Neuronal stem cell (in vitro differentiated cells): ENCODE results near the gene FN3K.
"Not testable (repeated sequence)": the region's sequence is repeated elsewhere in the genome, so short reads cannot be mapped to it uniquely, and the experiment has no call there.

Experiments used
- DNase-seq: peaks from one replicate; pipeline ENCODE4 v3.0.0-alpha.2; 2013; ENCODE audit warnings: low spot score
- H2AFZ ChIP-seq: one replicate; pipeline ENCODE4 v1.6.1; 2013; ENCODE audit warnings: mild to moderate bottlenecking, low read length, inconsistent platforms
- H2AK5ac ChIP-seq: 2 replicates; pipeline ENCODE4 v1.6.1; 2013; ENCODE audit warnings: low read depth, mild to moderate bottlenecking, inconsistent platforms, low read length, moderate library complexity, mixed read lengths
- H2BK120ac ChIP-seq: 2 replicates; pipeline ENCODE4 v1.6.1; 2013; ENCODE audit warnings: low read depth, mild to moderate bottlenecking, inconsistent platforms, low read length, moderate library complexity, mixed read lengths
- H2BK12ac ChIP-seq: one replicate; pipeline ENCODE4 v1.6.1; 2013; ENCODE audit warnings: low read length, inconsistent platforms
- H2BK15ac ChIP-seq: 2 replicates; pipeline ENCODE4 v1.6.1; 2013; ENCODE audit warnings: mild to moderate bottlenecking, low read length, inconsistent platforms, mixed read lengths
- H2BK5ac ChIP-seq: one replicate; pipeline ENCODE4 v1.6.1; 2013; ENCODE audit warnings: inconsistent platforms, mild to moderate bottlenecking, low read length, moderate library complexity
- H3K14ac ChIP-seq: one replicate; pipeline ENCODE4 v1.6.1; 2013; ENCODE audit warnings: low read length, inconsistent platforms
- H3K18ac ChIP-seq: 2 replicates; pipeline ENCODE4 v1.6.1; 2013; ENCODE audit warnings: low read length, inconsistent platforms
- H3K23ac ChIP-seq: 2 replicates; pipeline ENCODE4 v1.6.1; 2013; ENCODE audit warnings: low read depth, mild to moderate bottlenecking, mixed read lengths, low read length, inconsistent platforms; ENCODE audit not compliant: poor library complexity
- H3K27ac ChIP-seq: replicated peaks from 3 replicates; pipeline ENCODE4 v1.5.1; 2013; ENCODE audit warnings: low read length, inconsistent platforms
- H3K27me3 ChIP-seq, 3 experiments: 2 replicates each; pipeline ENCODE4 v1.6.1; 2013; ENCODE audit warnings: low read length in 3 of 3, mild to moderate bottlenecking in 2 of 3, inconsistent platforms in 1 of 3, low read depth in 1 of 3, mixed read lengths in 1 of 3, moderate library complexity in 1 of 3; ENCODE audit not compliant: control insufficient read depth in 3 of 3, insufficient read depth in 3 of 3
- H3K36me3 ChIP-seq, 2 donors: replicated peaks in 1 of 2; 2 replicates each; pipeline ENCODE4 v1.6.1; 2013; ENCODE audit warnings: low read length in 2 of 2; ENCODE audit not compliant: control insufficient read depth in 2 of 2, insufficient read depth in 2 of 2
- H3K4ac ChIP-seq: 2 replicates; pipeline ENCODE4 v1.6.1; 2013; ENCODE audit warnings: inconsistent platforms, mild to moderate bottlenecking, low read length, moderate library complexity
- H3K4me1 ChIP-seq, 2 donors: 1 replicate in 1 of 2; 2 replicates in 1 of 2; pipeline ENCODE4 v1.6.1; 2013; ENCODE audit warnings: low read length in 2 of 2, low read depth in 1 of 2; ENCODE audit not compliant: control insufficient read depth in 2 of 2, insufficient read depth in 1 of 2
- H3K4me2 ChIP-seq: one replicate; pipeline ENCODE4 v1.6.1; 2013; ENCODE audit warnings: mild to moderate bottlenecking, low read length, inconsistent platforms; ENCODE audit not compliant: insufficient read depth, poor library complexity, severe bottlenecking
- H3K4me3 ChIP-seq, 2 donors: 2 replicates each; pipeline ENCODE4 v1.5.1; 2013; ENCODE audit warnings: low read length in 2 of 2, mild to moderate bottlenecking in 2 of 2, inconsistent platforms in 1 of 2, moderate library complexity in 1 of 2
- H3K79me1 ChIP-seq: one replicate; pipeline ENCODE4 v1.6.1; 2013; ENCODE audit warnings: low read depth, mild to moderate bottlenecking, inconsistent platforms, low read length, moderate library complexity
- H3K9ac ChIP-seq: one replicate; pipeline ENCODE4 v1.6.1; 2013; ENCODE audit warnings: mild to moderate bottlenecking, low read depth, low read length, inconsistent platforms; ENCODE audit not compliant: poor library complexity
- H3K9me3 ChIP-seq, 2 donors: replicated peaks in 1 of 2; 2 replicates each; pipeline versions ENCODE3 to v1.6.1; 2013; ENCODE audit warnings: low read length in 2 of 2, mild to moderate bottlenecking in 2 of 2, inconsistent platforms in 1 of 2, low read depth in 1 of 2, mixed read lengths in 1 of 2, moderate library complexity in 1 of 2; ENCODE audit not compliant: control insufficient read depth in 2 of 2, insufficient read depth in 1 of 2
- H4K8ac ChIP-seq: one replicate; pipeline ENCODE4 v1.6.1; 2013; ENCODE audit warnings: low read depth, mild to moderate bottlenecking, inconsistent platforms, low read length, moderate library complexity
- H4K91ac ChIP-seq: one replicate; pipeline ENCODE4 v1.6.1; 2013; ENCODE audit warnings: low read length, low read depth, mild to moderate bottlenecking, inconsistent platforms; ENCODE audit not compliant: poor library complexity
- WGBS, 2 donors: extraction: QIAGEN DNeasy Blood & Tissue Kit; methylation state at CpG; one replicate each; pipeline ENCODE4 v1.1.7; 2013; ENCODE audit warnings: missing lambda C conversion rate in 2 of 2, mixed read lengths in 1 of 2; ENCODE audit not compliant: insufficient read length in 2 of 2, insufficient replicate concordance in 1 of 2; ENCODE audit errors: extremely low coverage in 2 of 2; 5-methylcytosine and 5-hydroxymethylcytosine counted together

Gene FN3K

GRCh38 chr17:82740906-82741759 lies 5.7 kb downstream of the FN3K start:
- H3K9ac ChIP-seq = no peak overlapping the region
- peaks cover 31 to 54% of the 10 kb centered on the region in 2 donors for H3K36me3 ChIP-seq
- no peak overlapping the region for H2BK12ac ChIP-seq
- H3K4me2 ChIP-seq = no peak overlapping the region
- no peak overlapping the region for H4K8ac ChIP-seq
- no peak overlapping the region for H2BK5ac ChIP-seq
- H3K79me1 ChIP-seq = peaks cover 5% of the 10 kb centered on the region
- H3K23ac ChIP-seq = no peak overlapping the region
- no peak overlapping the region for H3K18ac ChIP-seq
- no peak for DNase-seq
- no peak overlapping the region for H3K4me3 ChIP-seq
- WGBS, 2 donors = no CpG with 5 or more reads among the region's 10 CpGs
- H3K27ac ChIP-seq = no peak overlapping the region
- no peak overlapping the region for H2BK120ac ChIP-seq
- no peak overlapping the region for H3K14ac ChIP-seq
- H3K27me3 ChIP-seq = no peaks in the 10 kb centered on the region
- H2AK5ac ChIP-seq = no peak overlapping the region
- no peak overlapping the region for H2AFZ ChIP-seq
- no peak overlapping the region for H2BK15ac ChIP-seq
- no peak overlapping the region for H4K91ac ChIP-seq
- H3K9me3 ChIP-seq = peaks cover 19 to 32% of the 10 kb centered on the region in 2 donors
- no peak overlapping the region for H3K4ac ChIP-seq
- H3K4me1 ChIP-seq = no peaks in the 10 kb centered on the region

GRCh38 chr17:82743344-82744219 lies 8.2 kb downstream of the FN3K start:
- peak overlapping the region; percentile 18 for H3K18ac ChIP-seq
- H2BK15ac ChIP-seq = no peak overlapping the region
- no peak overlapping the region for H3K4ac ChIP-seq
- no peak overlapping the region for H3K14ac ChIP-seq
- no peak overlapping the region for H4K91ac ChIP-seq
- H3K9me3 ChIP-seq = peaks cover 19 to 34% of the 10 kb centered on the region in 2 donors
- no peak overlapping the region for H4K8ac ChIP-seq
- no CpG with 5 or more reads among the region's 16 CpGs for WGBS, 2 donors
- no peak overlapping the region for H3K4me3 ChIP-seq
- H2BK5ac ChIP-seq = no peak overlapping the region
- no peak overlapping the region for H2AK5ac ChIP-seq
- peaks cover 30 to 47% of the 10 kb centered on the region in 2 donors for H3K36me3 ChIP-seq
- H2BK120ac ChIP-seq = no peak overlapping the region
- no peak overlapping the region for H2AFZ ChIP-seq
- no peak overlapping the region for H3K4me2 ChIP-seq
- no peak overlapping the region for H3K27ac ChIP-seq
- H3K27me3 ChIP-seq = no peaks in the 10 kb centered on the region
- no peak overlapping the region for H3K9ac ChIP-seq
- H3K4me1 ChIP-seq = no peaks in the 10 kb centered on the region
- H2BK12ac ChIP-seq = no peak overlapping the region
- H3K79me1 ChIP-seq = no peaks in the 10 kb centered on the region
- H3K23ac ChIP-seq = peak overlapping the region; percentile 68
- no peak for DNase-seq

GRCh38 chr17:82744736-82745135 lies 9.3 kb downstream of the FN3K start:
- not testable (repeated sequence) for H3K14ac ChIP-seq, H3K4ac ChIP-seq, H2BK120ac ChIP-seq, H3K27ac ChIP-seq, DNase-seq, H2BK15ac ChIP-seq, H2AFZ ChIP-seq, H3K23ac ChIP-seq, H2BK5ac ChIP-seq, H4K8ac ChIP-seq, H3K79me1 ChIP-seq, H4K91ac ChIP-seq, H3K27me3 ChIP-seq, H3K9ac ChIP-seq, H2AK5ac ChIP-seq, H3K18ac ChIP-seq, H2BK12ac ChIP-seq, H3K4me1 ChIP-seq, H3K4me2 ChIP-seq, H3K4me3 ChIP-seq
- H3K36me3 ChIP-seq = peaks cover 28 to 50% of the 10 kb centered on the region in 2 donors
- peaks cover 19 to 36% of the 10 kb centered on the region in 2 donors for H3K9me3 ChIP-seq
- WGBS, 2 donors = no CpG with 5 or more reads among the region's 7 CpGs

- H2BK12ac ChIP-seq = no peak overlapping the region
These were observed 10.1 kb downstream of the FN3K start for GRCh38 chr17:82745524-82745923.

More at GRCh38 chr17:82745524-82745923, 10.1 kb downstream of the FN3K start:
- Histone ChIP-seq H4K91ac (no peak overlapping the region), H2BK15ac (no peak overlapping the region), H3K18ac (no peak overlapping the region), H3K27me3 (peaks cover 0 to 5% (median 2%) of the 10 kb centered on the region in 3 experiments), H2BK5ac (no peak overlapping the region), H3K9ac (no peak overlapping the region), H2AK5ac (no peak overlapping the region), H3K4ac (no peak overlapping the region), H3K36me3 (peaks cover 23 to 42% of the 10 kb centered on the region in 2 donors), H3K14ac (no peak overlapping the region), H3K4me2 (no peak overlapping the region), H3K4me3 (no peak overlapping the region), H4K8ac (no peak overlapping the region), H3K9me3 (peaks cover 23 to 35% of the 10 kb centered on the region in 2 donors), H3K79me1 (no peaks in the 10 kb centered on the region), H2BK120ac (no peak overlapping the region), H2AFZ (no peak overlapping the region), H3K23ac (no peak overlapping the region), H3K4me1 (peaks cover 0 to 3% of the 10 kb centered on the region in 2 donors), H3K27ac (no peak overlapping the region)
- no CpG with 5 or more reads among the region's 8 CpGs for WGBS, 2 donors
- DNase-seq = no peak
